Subcutaneous adipose tissue (tissue), 4 donors: ENCODE measurements around the gene ADCY3. TPM values are rescaled to one million over a fixed set of nuclear protein-coding genes. Genes with fewer than 3 reads are reported as not detected.

Source experiments
- CTCF ChIP-seq: fragments of 450-650 bp; IDR thresholded peaks from one replicate; pipeline ENCODE4 v1.5.1; 2016; ENCODE audit warnings: low read depth, mild to moderate bottlenecking, control low read depth, antibody characterized with exemption, moderate library complexity
- total RNA-seq, 4 donors: library from RNA; depleted of rRNA; stranded (reverse); fragments of >200 nt; gene quantifications; one replicate each; pipeline ENCODE4 v1.1.0, GENCODE V29; 2016

Gene ADCY3
- total RNA-seq, 4 donors from 2014 or later: 39.2 to 133 (median 74.5) TPM

- TF ChIP-seq CTCF: no peak
These were observed 77.7 kb downstream of the ADCY3 start for GRCh38 chr2:24842081-24843050.

GRCh38 chr2:24840962-24841945 lies 78.8 kb downstream of the ADCY3 start:
- TF ChIP-seq CTCF: no peak

- no peak for TF ChIP-seq CTCF
These were observed 79.7 kb downstream of the ADCY3 start for GRCh38 chr2:24840164-24840869.

DNA sequence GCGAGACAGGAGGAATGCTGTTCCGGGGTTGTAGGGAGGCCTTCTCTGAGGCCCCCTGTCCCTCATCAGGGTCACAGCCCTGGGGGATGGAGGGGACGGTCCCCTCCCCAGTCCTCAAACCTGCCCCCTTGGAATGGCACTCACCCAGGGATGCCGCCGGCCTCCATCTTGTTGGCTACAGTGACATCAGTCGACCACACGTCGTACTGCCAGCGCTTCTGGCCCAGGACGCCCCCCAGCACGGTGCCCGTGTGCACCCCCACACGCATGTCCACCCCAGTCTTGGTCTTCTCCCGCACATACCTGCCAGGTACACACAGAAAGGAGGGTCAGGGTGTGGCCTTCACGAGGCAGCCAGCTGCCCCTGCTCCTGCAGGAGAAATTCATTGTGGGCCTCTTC lies 80.3 kb downstream of the ADCY3 start:
- TF ChIP-seq CTCF: no peak

DNA sequence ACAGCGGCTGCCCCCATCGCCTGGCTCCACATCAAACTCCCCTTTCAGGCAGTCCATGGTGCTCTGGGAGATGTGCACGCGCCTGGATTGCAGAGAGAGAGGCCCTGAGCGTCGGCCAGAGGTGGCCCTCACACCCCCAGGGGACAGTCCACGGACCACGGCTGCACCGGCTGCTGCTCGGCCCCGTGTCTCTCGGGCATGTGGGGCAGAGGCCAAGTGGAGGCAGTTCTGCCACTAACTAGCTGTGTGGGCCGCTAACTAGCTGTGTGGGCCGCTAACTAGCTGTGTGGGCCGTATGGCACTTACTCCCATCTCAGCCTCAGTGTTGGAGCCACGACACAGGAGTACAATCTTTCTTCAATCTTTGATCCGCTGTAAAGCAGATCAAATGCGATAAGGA lies 81.5 kb downstream of the ADCY3 start:
- no peak for TF ChIP-seq CTCF

GRCh38 chr2:24837996-24838513 lies 82.0 kb downstream of the ADCY3 start:
- TF ChIP-seq CTCF: no peak
